ENCODE measurements around the gene PALB2. TPM values are rescaled to one million over a fixed set of nuclear protein-coding genes. Genes with fewer than 3 reads are reported as not detected.

The PALB2 gene
- total and polyA plus RNA-seq, 2 of the 13 experiments (the other 11 are each of a cell fraction or from before 2014, with no cell fraction given), result 12.1 to 40.9 TPM

- no TSS peak for BruUV-seq (replicated peaks)
- peaks cover 48% of the 10 kb centered on the region for H3K79me2 ChIP-seq (ENCODE audit: insufficient read depth, low read length)
- no peak overlapping the region for H2AFZ ChIP-seq (ENCODE audit: low read length)
- 1% methylated on average over 24 of the region's 24 CpGs for WGBS (ENCODE audit: low lambda C conversion rate)
- H3K27ac ChIP-seq (ENCODE audit: extremely low read length, insufficient read depth, low read length), result peak overlapping the region; percentile 75
- DNase-seq (ENCODE audit: low spot score) (peak; percentile 63), ATAC-seq (peak; percentile 41), FAIRE-seq (no peak)
- H4K20me1 ChIP-seq (ENCODE audit: insufficient read depth, low read length), result peaks cover 6% of the 10 kb centered on the region; the same call in 1 of the 2 replicates
- H3K4me3 ChIP-seq (replicated peaks in 1 of 3; ENCODE audit: insufficient read depth in 1 of 3, low read depth in 2 of 3, low read length in 3 of 3), result peak overlapping the region; percentile 94 to 97 (median 95)
- peaks cover 59% of the 10 kb centered on the region for H3K4me1 ChIP-seq (ENCODE audit: insufficient read depth, low read length)
- peaks cover 34 to 43% of the 10 kb centered on the region in 2 experiments for H3K36me3 ChIP-seq (replicated peaks in 1 of 2; ENCODE audit: control insufficient read depth in 1 of 2, insufficient read depth in 2 of 2, low read length in 2 of 2)
- peak overlapping the region; percentile 99 for H3K4me2 ChIP-seq (ENCODE audit: low read depth, low read length)
- POLR2A ChIA-PET, result interaction anchor here (1.4 to 3.7 kb wide), 2 partner anchors 15 to 38 kb away, joined by 5 to 20 read pairs; partner anchors contain the start of genes DCTN5 and PALB2
- no peaks in the 10 kb centered on the region; a peak in 1 of 5 replicates for H3K27me3 ChIP-seq (ENCODE audit: control insufficient read depth in 1 of 2, insufficient read depth in 2 of 2, low read length in 2 of 2)
- intact Hi-C loops (cut with micrococcal nuclease; ENCODE audit: unreplicated experiment) (loop anchor here (2.0 kb wide), 2 partner anchors 39 to 49 kb away; partner anchors contain the start of genes DCTN5 and PALB2), in situ Hi-C loops (cut with HindIII; ENCODE audit: extremely low pct_ligation_motif_present, low pct_unique_long_range_greater_than_20kb) (no loop called here)
- peak overlapping the region; percentile 90 for H3K9ac ChIP-seq (ENCODE audit: insufficient read depth, low read depth, low read length)
- H3K9me3 ChIP-seq (ENCODE audit: low read length), result no peaks in the 10 kb centered on the region
- CTCF ChIA-PET (ENCODE audit: low intra/inter-chr PET ratio, low total read pairs), result no interaction called here
- no peak for TF ChIP-seq PHF8 (CRISPR knock-in tag; IDR thresholded peaks at IDR 0.05)
- TF ChIP-seq GATAD2A (CRISPR knock-in tag; IDR thresholded peaks at IDR 0.05), result no peak
- TF ChIP-seq ZNF431 (CRISPR knock-in tag; IDR thresholded peaks at IDR 0.05; ENCODE audit: borderline replicate concordance, low read depth), result no peak; the same call in 1 of the 2 replicates
- TF ChIP-seq, protein P1, sequence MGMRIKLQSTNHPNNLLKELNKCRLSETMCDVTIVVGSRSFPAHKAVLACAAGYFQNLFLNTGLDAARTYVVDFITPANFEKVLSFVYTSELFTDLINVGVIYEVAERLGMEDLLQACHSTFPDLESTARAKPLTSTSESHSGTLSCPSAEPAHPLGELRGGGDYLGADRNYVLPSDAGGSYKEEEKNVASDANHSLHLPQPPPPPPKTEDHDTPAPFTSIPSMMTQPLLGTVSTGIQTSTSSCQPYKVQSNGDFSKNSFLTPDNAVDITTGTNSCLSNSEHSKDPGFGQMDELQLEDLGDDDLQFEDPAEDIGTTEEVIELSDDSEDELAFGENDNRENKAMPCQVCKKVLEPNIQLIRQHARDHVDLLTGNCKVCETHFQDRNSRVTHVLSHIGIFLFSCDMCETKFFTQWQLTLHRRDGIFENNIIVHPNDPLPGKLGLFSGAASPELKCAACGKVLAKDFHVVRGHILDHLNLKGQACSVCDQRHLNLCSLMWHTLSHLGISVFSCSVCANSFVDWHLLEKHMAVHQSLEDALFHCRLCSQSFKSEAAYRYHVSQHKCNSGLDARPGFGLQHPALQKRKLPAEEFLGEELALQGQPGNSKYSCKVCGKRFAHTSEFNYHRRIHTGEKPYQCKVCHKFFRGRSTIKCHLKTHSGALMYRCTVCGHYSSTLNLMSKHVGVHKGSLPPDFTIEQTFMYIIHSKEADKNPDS (CRISPR knock-in tag; IDR thresholded peaks at IDR 0.05), result peak; percentile 78; the same call in 1 of the 2 replicates
- no peak for TF ChIP-seq MEIS2 (CRISPR knock-in tag; IDR thresholded peaks at IDR 0.05)
- TF ChIP-seq ZSCAN31 (CRISPR knock-in tag; IDR thresholded peaks at IDR 0.05; ENCODE audit: low read depth), result no peak
- TF ChIP-seq CREM (IDR thresholded peaks at IDR 0.05), result no peak
- no peak for TF ChIP-seq CREM (CRISPR knock-in tag; IDR thresholded peaks at IDR 0.05)
- peak; percentile 84 for TF ChIP-seq ZNF263 (CRISPR knock-in tag; IDR thresholded peaks at IDR 0.05)
- TF ChIP-seq HOXA5 (CRISPR knock-in tag; IDR thresholded peaks at IDR 0.05), result no peak
- TF ChIP-seq KDM1A (CRISPR knock-in tag; IDR thresholded peaks at IDR 0.05), result no peak
- no peak for TF ChIP-seq ZFP36L2 (CRISPR knock-in tag; IDR thresholded peaks at IDR 0.05)
- TF ChIP-seq MBD4 (IDR thresholded peaks at IDR 0.05; ENCODE audit: borderline replicate concordance, low read length), result no peak
- no peak for TF ChIP-seq TRIM22 (IDR thresholded peaks at IDR 0.05)
- TF ChIP-seq ZNF343 (CRISPR knock-in tag; IDR thresholded peaks at IDR 0.05), result no peak
- TF ChIP-seq, protein P2, sequence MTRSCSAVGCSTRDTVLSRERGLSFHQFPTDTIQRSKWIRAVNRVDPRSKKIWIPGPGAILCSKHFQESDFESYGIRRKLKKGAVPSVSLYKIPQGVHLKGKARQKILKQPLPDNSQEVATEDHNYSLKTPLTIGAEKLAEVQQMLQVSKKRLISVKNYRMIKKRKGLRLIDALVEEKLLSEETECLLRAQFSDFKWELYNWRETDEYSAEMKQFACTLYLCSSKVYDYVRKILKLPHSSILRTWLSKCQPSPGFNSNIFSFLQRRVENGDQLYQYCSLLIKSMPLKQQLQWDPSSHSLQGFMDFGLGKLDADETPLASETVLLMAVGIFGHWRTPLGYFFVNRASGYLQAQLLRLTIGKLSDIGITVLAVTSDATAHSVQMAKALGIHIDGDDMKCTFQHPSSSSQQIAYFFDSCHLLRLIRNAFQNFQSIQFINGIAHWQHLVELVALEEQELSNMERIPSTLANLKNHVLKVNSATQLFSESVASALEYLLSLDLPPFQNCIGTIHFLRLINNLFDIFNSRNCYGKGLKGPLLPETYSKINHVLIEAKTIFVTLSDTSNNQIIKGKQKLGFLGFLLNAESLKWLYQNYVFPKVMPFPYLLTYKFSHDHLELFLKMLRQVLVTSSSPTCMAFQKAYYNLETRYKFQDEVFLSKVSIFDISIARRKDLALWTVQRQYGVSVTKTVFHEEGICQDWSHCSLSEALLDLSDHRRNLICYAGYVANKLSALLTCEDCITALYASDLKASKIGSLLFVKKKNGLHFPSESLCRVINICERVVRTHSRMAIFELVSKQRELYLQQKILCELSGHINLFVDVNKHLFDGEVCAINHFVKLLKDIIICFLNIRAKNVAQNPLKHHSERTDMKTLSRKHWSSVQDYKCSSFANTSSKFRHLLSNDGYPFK (CRISPR knock-in tag; IDR thresholded peaks at IDR 0.05; ENCODE audit: borderline replicate concordance), result 0 out of 2 replicates have a peak, but pooled peaks have one; percentile 3
- TF ChIP-seq, protein P3, sequence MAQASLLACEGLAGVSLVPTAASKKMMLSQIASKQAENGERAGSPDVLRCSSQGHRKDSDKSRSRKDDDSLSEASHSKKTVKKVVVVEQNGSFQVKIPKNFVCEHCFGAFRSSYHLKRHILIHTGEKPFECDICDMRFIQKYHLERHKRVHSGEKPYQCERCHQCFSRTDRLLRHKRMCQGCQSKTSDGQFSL (CRISPR knock-in tag; IDR thresholded peaks at IDR 0.05), result peak; percentile 91
- no peak for TF ChIP-seq GATA4 (IDR thresholded peaks at IDR 0.05; ENCODE audit: borderline replicate concordance, low read depth)
- no peak for TF ChIP-seq REL (CRISPR knock-in tag; conservative IDR thresholded peaks at IDR 0.05)
These were observed 38.3 kb upstream of the PALB2 start for GRCh38 chr16:23679274-23679985.

All from HepG2 (cell line).